HG03460 (cell line): ENCODE measurements around the gene ASPHD1.
A peak's percentile ranks its signal among the peaks of the same experiment; 100 is the strongest.
"Not testable (repeated sequence)": the region's sequence is repeated elsewhere in the genome, so short reads cannot be mapped to it uniquely, and the experiment has no call there.

Experiments used
- ATAC-seq: cut with Tn5 transposase; IDR thresholded peaks from one replicate; pipeline ENCODE4 v1.9.1; 2021; ENCODE audit not compliant: unreplicated experiment

ASPHD1 gene

DNA sequence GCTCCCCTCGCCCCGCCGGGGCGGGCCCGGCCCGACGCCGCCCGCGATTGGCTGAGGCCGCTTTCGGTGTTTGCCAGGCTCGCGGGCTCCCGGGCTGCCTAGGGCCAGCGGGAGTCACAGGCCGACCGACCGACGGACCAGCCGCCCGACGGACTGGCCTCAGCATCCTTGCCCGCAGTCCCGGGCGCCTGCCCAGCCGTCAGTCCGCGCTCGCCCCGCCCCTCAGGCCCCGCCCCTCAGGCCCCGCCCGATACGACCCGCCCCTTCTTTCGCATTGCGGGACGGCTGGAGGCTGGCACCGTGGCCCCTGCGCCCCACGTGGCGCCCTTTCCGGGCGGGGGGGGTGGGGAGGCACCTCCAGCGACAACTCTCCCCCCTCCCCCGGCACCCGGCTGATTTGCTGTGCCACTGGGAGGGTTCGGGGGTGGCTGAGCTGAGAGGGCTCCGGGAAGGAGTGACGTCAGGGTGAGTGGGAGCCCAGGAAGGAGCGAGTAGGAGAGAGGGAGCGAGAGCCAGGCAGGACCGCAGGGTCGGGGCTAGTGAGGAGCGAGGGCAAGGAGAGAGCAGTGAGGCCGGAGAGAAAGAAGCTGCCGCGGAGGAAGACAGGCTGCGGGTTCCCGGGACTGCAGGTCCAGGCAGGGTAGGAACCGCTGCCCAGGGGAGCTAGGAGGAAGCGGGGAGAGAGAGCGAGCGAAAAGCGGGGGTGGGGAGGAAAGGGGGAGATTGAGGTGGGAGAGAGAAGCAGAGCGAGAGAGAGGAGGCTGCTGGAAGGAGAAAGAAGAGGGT is at the start of gene ASPHD1:
Gene ASPHD1 (plus strand): TSS at position 387 of the 786 bp plus-strand sequence. CDS start 484 bp downstream, outside the sequence.
- no peak for ATAC-seq

DNA sequence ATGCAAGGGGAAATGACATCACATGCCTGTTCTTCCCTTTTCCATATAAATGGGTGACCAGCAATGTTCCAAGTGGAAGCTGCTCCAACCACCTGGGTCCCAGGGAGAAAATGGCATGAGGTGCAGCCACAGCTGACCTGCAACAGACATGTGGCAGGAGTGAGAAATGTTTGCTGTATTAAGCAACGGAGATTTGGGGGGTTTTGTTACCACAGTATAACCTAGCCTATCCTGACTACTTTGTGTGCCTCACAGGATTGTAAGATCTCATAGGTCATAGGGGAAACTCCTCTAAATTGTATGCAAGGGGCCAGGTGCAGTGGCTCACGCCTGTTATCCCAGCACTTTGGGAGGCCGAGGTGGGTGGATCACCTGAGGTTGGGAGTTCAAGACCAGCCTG is 49.3 kb upstream of the ASPHD1 start:
- no peak for ATAC-seq

DNA sequence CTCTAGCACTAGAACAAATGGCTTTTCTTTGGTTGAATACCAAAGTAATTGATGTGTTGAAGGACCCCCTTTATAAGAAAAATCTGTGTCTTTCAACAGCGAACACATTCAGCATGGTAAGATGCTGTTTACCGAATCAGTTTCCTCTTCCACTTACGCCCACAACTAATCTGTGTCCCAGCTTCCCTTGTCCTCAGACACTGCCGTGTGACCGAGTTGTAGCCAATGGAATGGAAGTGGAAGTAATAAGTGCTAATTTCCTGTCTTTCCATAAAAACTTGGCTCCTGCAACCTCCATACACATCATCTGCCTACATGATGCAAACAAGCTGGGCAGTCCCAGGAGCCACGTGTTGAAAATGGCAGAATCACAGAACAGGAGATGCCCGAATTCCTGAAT is 47.6 kb upstream of the ASPHD1 start:
- ATAC-seq = no peak

DNA sequence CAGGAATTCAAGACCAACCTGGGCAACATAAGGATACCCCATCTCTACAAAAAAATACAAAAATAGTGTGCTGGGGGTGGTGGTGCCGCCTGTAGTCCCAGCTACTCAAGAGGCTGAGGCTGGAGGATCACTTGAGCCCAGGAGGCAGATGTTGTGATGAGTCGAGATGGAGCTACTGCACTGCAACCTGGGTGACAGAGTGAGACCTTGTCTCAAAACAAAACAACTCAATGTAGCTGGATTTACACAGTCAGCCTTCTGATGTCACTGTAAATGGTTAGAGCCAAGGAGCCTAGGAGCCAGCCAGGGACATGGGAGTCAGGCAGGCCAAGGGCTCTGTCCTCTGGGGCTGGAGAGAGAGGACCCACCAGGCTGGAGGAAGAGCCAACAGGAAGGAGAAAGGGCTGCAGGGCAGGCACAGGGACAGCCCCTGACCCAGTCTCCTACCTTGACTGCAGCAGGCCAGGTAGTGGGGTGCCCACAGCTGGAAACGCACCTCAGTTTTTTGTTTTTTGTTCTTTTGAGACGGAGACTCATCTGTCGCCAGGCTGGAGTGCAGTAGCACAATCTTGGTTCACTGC is 45.7 kb upstream of the ASPHD1 start:
- ATAC-seq = no peak

DNA sequence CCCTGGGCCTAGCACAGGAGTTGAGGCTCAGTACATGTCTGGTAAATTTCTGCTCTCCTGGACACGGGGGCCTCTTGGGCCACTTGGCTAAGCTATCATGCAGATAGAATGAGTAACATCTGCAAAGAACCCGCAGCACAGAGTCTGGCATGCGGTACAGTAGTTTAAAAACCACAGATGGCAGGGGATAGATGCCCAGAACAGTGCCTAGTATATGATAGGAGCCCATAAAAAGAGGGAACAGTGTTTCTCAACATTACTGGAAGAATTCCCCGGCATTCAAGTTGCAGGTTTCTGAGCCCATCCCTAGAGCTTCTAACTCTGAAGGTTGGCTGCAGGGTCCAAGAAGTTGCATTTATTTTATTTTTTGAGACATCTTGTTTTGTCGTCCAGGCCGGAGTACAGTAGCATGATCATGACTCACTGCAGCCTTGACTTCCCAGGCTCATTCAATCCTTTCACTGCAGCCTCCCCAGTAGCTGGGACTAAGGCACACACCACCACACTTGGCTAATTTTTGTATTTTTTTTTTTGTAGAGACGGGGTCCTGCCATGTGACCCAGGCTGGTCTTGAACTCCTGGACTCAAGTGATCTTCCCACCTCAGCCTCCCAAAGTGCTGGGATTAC is 43.0 kb upstream of the ASPHD1 start:
- no peak for ATAC-seq

GRCh38 chr16:29858149-29858849 is 42.0 kb upstream of the ASPHD1 start:
- ATAC-seq = no peak

DNA sequence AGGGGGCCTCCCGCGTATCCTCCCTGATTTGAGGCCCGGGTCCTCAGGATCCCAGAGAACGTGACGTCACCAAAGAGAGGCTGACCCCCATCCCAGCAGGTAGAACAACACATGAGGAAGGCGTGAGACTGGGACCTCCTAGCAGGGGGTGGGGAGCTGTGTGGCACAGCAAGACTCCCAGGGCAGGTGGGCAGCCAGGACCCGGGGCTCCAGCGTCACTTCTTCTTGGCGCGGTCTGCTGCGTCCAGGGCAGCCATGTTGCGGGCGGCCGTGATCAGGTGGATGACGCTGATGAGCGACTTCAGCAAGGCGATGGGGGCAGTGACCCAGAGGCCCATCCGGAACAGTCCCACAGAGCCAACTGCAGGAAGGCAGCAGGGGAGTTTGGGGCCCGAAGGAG is 41.3 kb upstream of the ASPHD1 start:
- no peak for ATAC-seq

- no peak for ATAC-seq
Observed at GRCh38 chr16:29860218-29860617, 40.1 kb upstream of the ASPHD1 start.

GRCh38 chr16:29862383-29862883 is 37.9 kb upstream of the ASPHD1 start:
- ATAC-seq = no peak

DNA sequence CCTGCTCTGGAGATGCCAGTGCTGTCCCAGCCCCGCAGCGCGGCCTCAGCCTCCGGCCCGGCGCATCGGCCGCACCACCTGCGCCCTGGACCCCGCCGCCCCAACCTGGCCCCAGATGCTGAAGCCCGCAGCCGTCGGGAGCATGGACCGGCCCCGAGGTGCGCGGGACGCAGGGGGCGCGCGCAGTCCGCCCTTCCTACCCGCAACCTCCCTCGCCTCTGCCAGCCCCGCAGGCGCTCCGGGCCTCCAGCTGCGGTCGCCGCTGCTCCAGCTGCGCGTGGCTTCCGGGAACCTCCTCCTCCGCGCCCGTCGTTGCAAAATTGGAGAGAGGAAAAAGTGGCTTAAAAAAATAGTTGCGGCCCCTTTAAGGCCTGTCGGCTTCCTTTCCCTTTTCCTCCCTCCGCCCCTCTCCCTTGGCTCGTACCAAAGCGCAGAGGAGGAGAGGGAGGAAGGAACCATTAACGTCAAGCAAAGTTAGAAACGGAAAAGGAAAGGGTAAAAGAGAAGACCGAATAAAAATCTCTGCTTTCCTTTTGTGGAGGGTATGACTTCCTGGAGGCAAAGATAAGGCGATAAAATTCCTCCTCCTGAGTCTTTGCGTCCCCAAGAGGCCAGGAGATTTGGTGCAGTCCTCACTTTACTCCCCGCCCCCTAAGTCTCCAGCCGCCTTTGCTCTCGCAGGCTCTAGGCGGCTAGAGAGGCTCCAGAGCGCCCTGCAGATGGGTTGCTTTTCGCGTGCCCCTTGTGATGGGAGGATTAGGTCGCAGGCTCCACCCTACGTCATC is 37.2 kb upstream of the ASPHD1 start, which contains the start of gene CDIPT:
Gene CDIPT (minus strand): TSS at position 343 of the 785 bp plus-strand sequence. CDS start 369 bp downstream, outside the sequence.
- peak; percentile 95 for ATAC-seq

DNA sequence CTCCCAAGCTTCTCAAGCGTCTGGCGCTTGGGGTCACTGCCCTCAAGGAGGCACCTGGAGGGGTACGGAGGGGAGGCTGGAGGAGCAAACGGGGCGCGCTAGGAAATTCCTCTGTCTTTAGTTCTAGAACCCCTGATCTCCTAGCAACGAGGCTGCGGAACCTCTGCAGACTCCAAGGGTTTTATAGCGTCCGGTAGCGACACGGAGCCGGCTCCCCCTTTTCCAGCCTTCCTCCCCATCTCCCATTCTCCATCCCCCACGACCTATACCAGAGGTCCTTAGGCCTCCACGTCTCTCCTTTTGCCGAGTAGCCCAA is 36.7 kb upstream of the ASPHD1 start:
- ATAC-seq = no peak

DNA sequence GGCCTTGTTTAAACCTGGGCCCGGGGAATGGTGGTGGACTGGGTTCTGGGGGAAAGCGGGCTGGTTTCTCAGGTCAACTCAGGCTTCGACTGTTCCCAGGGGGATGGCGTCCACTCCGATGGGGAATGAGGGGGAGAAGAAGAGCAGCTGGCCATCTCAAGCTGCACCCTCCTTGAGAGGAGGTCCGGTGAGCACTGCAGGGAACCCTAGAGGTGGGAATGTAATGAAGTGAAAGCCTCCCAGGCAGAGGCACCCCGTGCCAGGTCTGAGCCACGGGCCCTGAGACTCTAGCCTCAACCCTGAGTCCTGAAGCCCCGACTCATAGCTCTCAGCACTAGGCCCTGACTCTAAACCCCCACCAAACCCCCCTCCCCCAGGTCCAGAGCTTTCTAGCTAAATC is 36.1 kb upstream of the ASPHD1 start:
- ATAC-seq = no peak

DNA sequence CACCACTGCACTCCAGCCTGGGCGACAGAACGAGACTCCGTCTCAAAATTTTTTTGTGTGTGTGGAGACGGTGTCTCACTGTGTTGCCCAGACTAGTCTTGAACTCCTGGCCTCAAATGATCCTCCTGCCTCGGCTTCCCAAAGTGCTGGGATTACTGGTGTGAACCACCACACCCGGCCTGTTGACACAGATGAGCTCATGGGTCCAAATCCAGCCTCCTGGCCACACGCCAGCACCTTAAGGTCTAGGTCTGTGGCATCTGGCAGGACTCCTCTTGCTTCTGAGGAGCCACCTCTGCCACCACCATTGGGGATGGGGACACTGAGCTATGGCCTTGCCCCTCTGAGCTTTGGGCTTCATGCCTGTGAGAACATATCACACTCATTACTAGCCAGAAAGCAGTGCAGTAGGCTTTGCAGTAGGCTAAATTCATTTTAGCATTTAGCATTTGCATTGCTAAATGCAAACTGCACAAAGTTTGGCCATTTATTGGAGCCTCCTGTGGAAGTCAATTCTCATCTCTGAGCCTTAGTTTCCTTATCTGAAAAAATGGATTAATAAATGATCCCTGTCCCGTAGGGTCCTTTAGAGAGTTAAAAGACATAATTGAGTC is 31.8 kb upstream of the ASPHD1 start:
- no peak for ATAC-seq

DNA sequence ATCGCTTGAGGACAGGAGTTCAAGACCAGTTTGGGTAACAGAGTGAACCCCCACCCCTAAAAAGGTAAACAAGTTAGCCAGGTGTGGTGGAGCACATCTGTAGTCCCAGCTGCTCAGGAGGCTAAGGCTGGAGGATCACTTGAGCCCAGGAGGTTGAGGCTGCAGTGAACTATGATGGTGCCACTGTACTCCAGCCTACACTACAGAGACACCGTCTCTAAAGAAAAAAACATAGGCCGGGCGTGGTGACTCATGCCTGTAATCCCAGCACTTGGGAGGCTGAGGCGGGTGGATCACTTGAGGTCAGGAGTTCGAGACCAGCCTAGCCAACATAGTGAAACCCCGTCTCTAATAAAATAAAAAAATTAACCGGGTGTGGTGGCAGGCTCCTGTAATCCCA is 31.2 kb upstream of the ASPHD1 start:
- not testable (repeated sequence) for ATAC-seq

GRCh38 chr16:29871822-29872546 is 28.3 kb upstream of the ASPHD1 start:
- ATAC-seq = no peak

DNA sequence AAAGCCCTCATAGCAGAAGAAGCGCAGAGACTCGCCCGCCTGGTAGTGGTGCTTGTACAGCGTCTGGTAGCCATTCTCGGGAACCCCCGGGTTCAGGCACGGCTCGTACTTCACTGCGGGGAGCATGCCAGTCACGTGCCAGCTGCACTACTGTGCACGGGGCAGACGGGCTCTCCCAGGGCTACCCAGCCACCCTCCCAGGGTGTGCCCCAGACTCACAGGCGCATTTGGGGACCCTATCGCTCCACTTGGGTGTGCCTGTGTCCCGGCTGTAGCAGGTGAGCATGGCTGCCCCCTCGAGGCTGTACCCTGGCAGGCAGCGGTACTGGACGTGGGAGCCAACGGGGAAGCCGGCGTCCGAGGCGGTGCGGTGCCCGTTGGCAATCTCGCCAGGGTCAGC is 27.0 kb upstream of the ASPHD1 start:
- ATAC-seq = no peak

DNA sequence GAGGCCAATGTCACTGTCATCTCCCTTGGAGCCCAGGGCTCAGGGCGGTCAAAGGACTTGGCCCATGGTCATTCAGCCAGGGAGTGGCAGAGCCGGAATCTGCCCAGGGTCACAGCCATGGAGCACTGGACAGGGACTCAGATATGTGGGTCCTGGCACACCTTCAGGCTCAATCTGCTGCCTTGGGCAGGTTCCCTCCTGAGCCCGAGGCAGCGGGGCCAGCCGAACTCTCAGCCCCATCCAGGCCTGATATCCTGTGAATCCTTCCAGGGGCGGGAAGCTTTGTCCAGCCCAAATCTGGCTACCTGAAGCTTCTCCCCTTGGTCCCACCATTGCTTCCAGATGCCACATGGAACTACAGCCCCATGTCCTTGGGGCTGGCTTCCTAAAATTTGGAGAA is 25.1 kb upstream of the ASPHD1 start:
- no peak for ATAC-seq

- ATAC-seq = no peak
Observed at GRCh38 chr16:29876217-29876593, 24.1 kb upstream of the ASPHD1 start.

DNA sequence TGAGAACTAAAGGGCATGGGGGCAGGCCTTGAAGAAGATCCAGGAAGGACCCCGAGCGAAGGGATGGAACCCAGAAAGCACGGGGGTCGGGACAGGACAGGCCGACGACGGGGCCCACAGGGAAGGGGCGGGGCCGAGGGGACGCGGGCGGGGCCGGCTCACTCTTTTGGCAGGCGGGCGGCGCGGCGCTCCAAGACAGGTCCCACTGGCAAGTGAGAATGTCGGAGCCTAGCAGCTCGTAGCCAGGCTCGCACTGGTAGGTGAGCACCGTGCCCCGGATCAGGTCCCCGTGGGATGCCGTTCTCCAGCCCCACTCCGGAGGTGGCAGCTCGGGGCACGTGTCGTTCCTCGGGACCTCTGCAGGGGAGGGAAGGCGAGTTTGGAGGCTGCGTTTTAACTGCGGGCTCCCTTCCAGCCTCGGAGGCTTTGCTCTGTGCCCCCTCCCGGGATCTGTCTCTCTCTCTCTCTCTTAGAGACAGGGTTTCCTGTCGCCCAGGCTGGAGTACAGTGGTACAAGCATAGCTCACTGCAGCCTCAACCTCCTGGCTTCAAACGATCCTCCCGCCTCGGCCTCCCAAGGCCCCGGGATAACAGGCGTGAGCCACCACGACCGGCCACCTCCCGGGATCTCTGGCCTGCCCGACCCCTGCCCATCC is 23.6 kb upstream of the ASPHD1 start:
- no peak for ATAC-seq
